ENCODE results near the gene ARHGAP44.
"Not testable (repeated sequence)": the region's sequence is repeated elsewhere in the genome, so short reads cannot be mapped to it uniquely, and the experiment has no call there.

The ARHGAP44 gene

GRCh38 chr17:12853921-12854320 is 64.6 kb downstream of the ARHGAP44 start:
- Histone ChIP-seq H3K9me3 (ENCODE audit: control insufficient read depth in 2 of 2, low read length in 2 of 2) (no peaks in the 10 kb centered on the region), H3K4me3 (ENCODE audit: low read length in 2 of 2) (no peak overlapping the region), H3K4me1 (ENCODE audit: control insufficient read depth in 2 of 2, insufficient read depth in 2 of 2, low read length in 2 of 2) (peaks cover 0 to 2% of the 10 kb centered on the region in 2 donors), H3K36me3 (ENCODE audit: control insufficient read depth in 2 of 2, insufficient read depth in 2 of 2, low read length in 2 of 2) (no peaks in the 10 kb centered on the region), H3K27ac (ENCODE audit: low read depth in 2 of 2, low read length in 2 of 2) (no peak overlapping the region), H3K9ac (ENCODE audit: low read depth in 1 of 2, low read length in 2 of 2) (no peak overlapping the region), H3K27me3 (ENCODE audit: control insufficient read depth in 2 of 2, insufficient read depth in 2 of 2, low read length in 2 of 2) (no peaks in the 10 kb centered on the region)

GRCh38 chr17:12856416-12856815 is 67.1 kb downstream of the ARHGAP44 start:
- H3K27ac ChIP-seq (ENCODE audit: low read depth in 2 of 2, low read length in 2 of 2), result no peak overlapping the region
- H3K27me3 ChIP-seq (ENCODE audit: control insufficient read depth in 2 of 2, insufficient read depth in 2 of 2, low read length in 2 of 2), result no peaks in the 10 kb centered on the region
- no peak overlapping the region for H3K4me3 ChIP-seq (ENCODE audit: low read length in 2 of 2)
- no peaks in the 10 kb centered on the region for H3K9me3 ChIP-seq (ENCODE audit: control insufficient read depth in 2 of 2, low read length in 2 of 2)
- no peaks in the 10 kb centered on the region for H3K36me3 ChIP-seq (ENCODE audit: control insufficient read depth in 2 of 2, insufficient read depth in 2 of 2, low read length in 2 of 2)
- no peak overlapping the region for H3K9ac ChIP-seq (ENCODE audit: low read depth in 1 of 2, low read length in 2 of 2)
- H3K4me1 ChIP-seq (ENCODE audit: control insufficient read depth in 2 of 2, insufficient read depth in 2 of 2, low read length in 2 of 2), result peaks cover 0 to 2% of the 10 kb centered on the region in 2 donors

GRCh38 chr17:12857592-12857991 is 68.3 kb downstream of the ARHGAP44 start:
- Histone ChIP-seq H3K36me3 (ENCODE audit: control insufficient read depth in 2 of 2, insufficient read depth in 2 of 2, low read length in 2 of 2) (no peaks in the 10 kb centered on the region), H3K27ac (ENCODE audit: low read depth in 2 of 2, low read length in 2 of 2) (no peak overlapping the region), H3K9me3 (ENCODE audit: control insufficient read depth in 2 of 2, low read length in 2 of 2) (no peaks in the 10 kb centered on the region), H3K4me3 (ENCODE audit: low read length in 2 of 2) (no peak overlapping the region), H3K27me3 (ENCODE audit: control insufficient read depth in 2 of 2, insufficient read depth in 2 of 2, low read length in 2 of 2) (no peaks in the 10 kb centered on the region), H3K9ac (ENCODE audit: low read depth in 1 of 2, low read length in 2 of 2) (no peak overlapping the region), H3K4me1 (ENCODE audit: control insufficient read depth in 2 of 2, insufficient read depth in 2 of 2, low read length in 2 of 2) (no peaks in the 10 kb centered on the region)

- Histone ChIP-seq H3K4me1 (ENCODE audit: control insufficient read depth in 2 of 2, insufficient read depth in 2 of 2, low read length in 2 of 2) (no peaks in the 10 kb centered on the region), H3K9me3 (ENCODE audit: control insufficient read depth in 2 of 2, low read length in 2 of 2) (no peaks in the 10 kb centered on the region)
Measured at GRCh38 chr17:12859520-12859919, 70.2 kb downstream of the ARHGAP44 start.

GRCh38 chr17:12865769-12866168 is 76.5 kb downstream of the ARHGAP44 start:
- Histone ChIP-seq H3K9ac (ENCODE audit: low read depth in 1 of 2, low read length in 2 of 2) (no peak overlapping the region), H3K36me3 (ENCODE audit: control insufficient read depth in 2 of 2, insufficient read depth in 2 of 2, low read length in 2 of 2) (no peaks in the 10 kb centered on the region), H3K4me3 (ENCODE audit: low read length in 2 of 2) (no peak overlapping the region)

More at GRCh38 chr17:12859520-12859919, 70.2 kb downstream of the ARHGAP44 start:
- Histone ChIP-seq H3K4me3 (ENCODE audit: low read length in 2 of 2) (no peak overlapping the region), H3K27me3 (ENCODE audit: control insufficient read depth in 2 of 2, insufficient read depth in 2 of 2, low read length in 2 of 2) (no peaks in the 10 kb centered on the region), H3K9ac (ENCODE audit: low read depth in 1 of 2, low read length in 2 of 2) (no peak overlapping the region), H3K36me3 (ENCODE audit: control insufficient read depth in 2 of 2, insufficient read depth in 2 of 2, low read length in 2 of 2) (no peaks in the 10 kb centered on the region), H3K27ac (ENCODE audit: low read depth in 2 of 2, low read length in 2 of 2) (no peak overlapping the region)

GRCh38 chr17:12866244-12866643 is 76.9 kb downstream of the ARHGAP44 start:
- H3K9ac ChIP-seq (ENCODE audit: low read depth in 1 of 2, low read length in 2 of 2), result no peak overlapping the region
- no peaks in the 10 kb centered on the region for H3K27me3 ChIP-seq (ENCODE audit: control insufficient read depth in 2 of 2, insufficient read depth in 2 of 2, low read length in 2 of 2)
- H3K4me1 ChIP-seq (ENCODE audit: control insufficient read depth in 2 of 2, insufficient read depth in 2 of 2, low read length in 2 of 2), result no peaks in the 10 kb centered on the region
- no peaks in the 10 kb centered on the region for H3K36me3 ChIP-seq (ENCODE audit: control insufficient read depth in 2 of 2, insufficient read depth in 2 of 2, low read length in 2 of 2)
- H3K4me3 ChIP-seq (ENCODE audit: low read length in 2 of 2), result no peak overlapping the region
- H3K27ac ChIP-seq (ENCODE audit: low read depth in 2 of 2, low read length in 2 of 2), result no peak overlapping the region
- no peaks in the 10 kb centered on the region for H3K9me3 ChIP-seq (ENCODE audit: control insufficient read depth in 2 of 2, low read length in 2 of 2)

More at GRCh38 chr17:12865769-12866168, 76.5 kb downstream of the ARHGAP44 start:
- H3K9me3 ChIP-seq (ENCODE audit: control insufficient read depth in 2 of 2, low read length in 2 of 2), result no peaks in the 10 kb centered on the region
- H3K27ac ChIP-seq (ENCODE audit: low read depth in 2 of 2, low read length in 2 of 2), result no peak overlapping the region
- no peaks in the 10 kb centered on the region for H3K4me1 ChIP-seq (ENCODE audit: control insufficient read depth in 2 of 2, insufficient read depth in 2 of 2, low read length in 2 of 2)
- no peaks in the 10 kb centered on the region for H3K27me3 ChIP-seq (ENCODE audit: control insufficient read depth in 2 of 2, insufficient read depth in 2 of 2, low read length in 2 of 2)

GRCh38 chr17:12867726-12868125 is 78.4 kb downstream of the ARHGAP44 start:
- Histone ChIP-seq H3K36me3 (ENCODE audit: control insufficient read depth in 2 of 2, insufficient read depth in 2 of 2, low read length in 2 of 2) (no peaks in the 10 kb centered on the region), H3K27ac (ENCODE audit: low read depth in 2 of 2, low read length in 2 of 2) (no peak overlapping the region), H3K9ac (ENCODE audit: low read depth in 1 of 2, low read length in 2 of 2) (no peak overlapping the region), H3K4me3 (ENCODE audit: low read length in 2 of 2) (no peak overlapping the region), H3K27me3 (ENCODE audit: control insufficient read depth in 2 of 2, insufficient read depth in 2 of 2, low read length in 2 of 2) (no peaks in the 10 kb centered on the region), H3K9me3 (ENCODE audit: control insufficient read depth in 2 of 2, low read length in 2 of 2) (no peaks in the 10 kb centered on the region), H3K4me1 (ENCODE audit: control insufficient read depth in 2 of 2, insufficient read depth in 2 of 2, low read length in 2 of 2) (no peaks in the 10 kb centered on the region)

- not testable (repeated sequence) for H3K9me3 ChIP-seq (ENCODE audit: control insufficient read depth in 2 of 2, low read length in 2 of 2)
Measured at GRCh38 chr17:12873415-12874125, 84.3 kb downstream of the ARHGAP44 start.

GRCh38 chr17:12877953-12878669 is 88.8 kb downstream of the ARHGAP44 start:
- Histone ChIP-seq H3K9ac (ENCODE audit: low read depth in 1 of 2, low read length in 2 of 2) (no peak overlapping the region), H3K4me1 (ENCODE audit: control insufficient read depth in 2 of 2, insufficient read depth in 2 of 2, low read length in 2 of 2) (no peaks in the 10 kb centered on the region), H3K27ac (ENCODE audit: low read depth in 2 of 2, low read length in 2 of 2) (no peak overlapping the region), H3K27me3 (ENCODE audit: control insufficient read depth in 2 of 2, insufficient read depth in 2 of 2, low read length in 2 of 2) (no peaks in the 10 kb centered on the region), H3K4me3 (ENCODE audit: low read length in 2 of 2) (no peak overlapping the region), H3K9me3 (ENCODE audit: control insufficient read depth in 2 of 2, low read length in 2 of 2) (no peaks in the 10 kb centered on the region), H3K36me3 (ENCODE audit: control insufficient read depth in 2 of 2, insufficient read depth in 2 of 2, low read length in 2 of 2) (no peaks in the 10 kb centered on the region)

More at GRCh38 chr17:12873415-12874125, 84.3 kb downstream of the ARHGAP44 start:
- H3K4me1 ChIP-seq (ENCODE audit: control insufficient read depth in 2 of 2, insufficient read depth in 2 of 2, low read length in 2 of 2); H3K4me3 ChIP-seq (ENCODE audit: low read length in 2 of 2); H3K27me3 ChIP-seq (ENCODE audit: control insufficient read depth in 2 of 2, insufficient read depth in 2 of 2, low read length in 2 of 2); H3K27ac ChIP-seq (ENCODE audit: low read depth in 2 of 2, low read length in 2 of 2); H3K9ac ChIP-seq (ENCODE audit: low read depth in 1 of 2, low read length in 2 of 2); H3K36me3 ChIP-seq (ENCODE audit: control insufficient read depth in 2 of 2, insufficient read depth in 2 of 2, low read length in 2 of 2): not testable (repeated sequence)

- not testable (repeated sequence) for H3K4me1 ChIP-seq (ENCODE audit: control insufficient read depth in 2 of 2, insufficient read depth in 2 of 2, low read length in 2 of 2); H3K27me3 ChIP-seq (ENCODE audit: control insufficient read depth in 2 of 2, insufficient read depth in 2 of 2, low read length in 2 of 2); H3K9ac ChIP-seq (ENCODE audit: low read depth in 1 of 2, low read length in 2 of 2); H3K4me3 ChIP-seq (ENCODE audit: low read length in 2 of 2); H3K9me3 ChIP-seq (ENCODE audit: control insufficient read depth in 2 of 2, low read length in 2 of 2); H3K27ac ChIP-seq (ENCODE audit: low read depth in 2 of 2, low read length in 2 of 2); H3K36me3 ChIP-seq (ENCODE audit: control insufficient read depth in 2 of 2, insufficient read depth in 2 of 2, low read length in 2 of 2)
Measured at GRCh38 chr17:12879096-12879495, 89.8 kb downstream of the ARHGAP44 start.
